T-helper 2 cell treated with Interferon-gamma antibody and Interleukin-4, amounts not matched to agents 5 μg/mL and 100 μg/mL, for 36 hours (primary cell): Measurements from ENCODE around the gene SLX9.

ENCODE experiments used
- DNase-seq: peaks from one replicate; pipeline ENCODE4 v3.0.0; 2021; ENCODE audit warnings: low spot score
- H3K27ac Mint-ChIP-seq: one replicate; pipeline ENCODE4 v1.8.0; 2021; ENCODE audit warnings: mild to moderate bottlenecking, mixed read lengths
- H3K27me3 Mint-ChIP-seq: one replicate; pipeline ENCODE4 v1.8.0; 2021; ENCODE audit warnings: low read depth, mixed read lengths
- H3K36me3 Mint-ChIP-seq: one replicate; pipeline ENCODE4 v1.8.0; 2021; ENCODE audit warnings: low read depth, mixed read lengths
- H3K4me1 Mint-ChIP-seq: one replicate; pipeline ENCODE4 v1.8.0; 2021; ENCODE audit warnings: low read depth, mixed read lengths
- H3K4me3 Mint-ChIP-seq: one replicate; pipeline ENCODE4 v1.8.0; 2022; ENCODE audit warnings: mild to moderate bottlenecking, moderate library complexity, mixed read lengths
- H3K9me3 Mint-ChIP-seq: one replicate; pipeline ENCODE4 v1.8.0; 2021; ENCODE audit warnings: mixed read lengths

SLX9 gene

DNA sequence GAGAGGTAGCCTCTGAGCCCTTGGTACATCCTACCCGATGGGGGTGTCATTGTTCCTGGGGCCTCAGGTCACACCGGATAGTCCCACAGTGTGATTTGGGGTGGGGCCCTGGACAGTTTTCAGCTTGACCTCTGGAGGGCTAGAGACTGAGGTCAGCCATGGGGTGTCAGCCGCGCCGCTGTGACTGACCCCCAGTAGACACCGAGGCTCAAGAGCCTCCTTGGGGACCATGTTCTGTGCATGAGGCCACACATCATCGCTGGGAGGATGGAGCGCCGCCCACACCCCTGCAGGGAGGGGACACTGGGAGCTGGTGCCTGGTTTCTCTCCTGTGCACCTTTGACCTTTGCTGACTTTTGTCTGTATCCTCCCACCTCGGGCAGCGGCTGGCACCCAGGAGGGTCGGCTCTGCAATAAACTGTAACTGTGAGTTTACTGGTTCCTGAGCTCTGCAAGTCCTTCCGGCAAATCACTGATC, 41.8 kb upstream of the SLX9 start:
- Mint-ChIP-seq H3K27ac (no peak overlapping the region), H3K36me3 (peaks cover 46% of the 10 kb centered on the region), H3K9me3 (no peaks in the 10 kb centered on the region), H3K4me1 (peaks cover 11% of the 10 kb centered on the region), H3K4me3 (no peak overlapping the region), H3K27me3 (no peaks in the 10 kb centered on the region)
- no peak for DNase-seq

GRCh38 chr21:44898851-44899767, 40.7 kb upstream of the SLX9 start:
- Mint-ChIP-seq H3K4me1 (peaks cover 7% of the 10 kb centered on the region), H3K4me3 (no peak overlapping the region), H3K9me3 (no peaks in the 10 kb centered on the region), H3K36me3 (peaks cover 50% of the 10 kb centered on the region), H3K27ac (no peak overlapping the region), H3K27me3 (no peaks in the 10 kb centered on the region)
- no peak for DNase-seq

DNA sequence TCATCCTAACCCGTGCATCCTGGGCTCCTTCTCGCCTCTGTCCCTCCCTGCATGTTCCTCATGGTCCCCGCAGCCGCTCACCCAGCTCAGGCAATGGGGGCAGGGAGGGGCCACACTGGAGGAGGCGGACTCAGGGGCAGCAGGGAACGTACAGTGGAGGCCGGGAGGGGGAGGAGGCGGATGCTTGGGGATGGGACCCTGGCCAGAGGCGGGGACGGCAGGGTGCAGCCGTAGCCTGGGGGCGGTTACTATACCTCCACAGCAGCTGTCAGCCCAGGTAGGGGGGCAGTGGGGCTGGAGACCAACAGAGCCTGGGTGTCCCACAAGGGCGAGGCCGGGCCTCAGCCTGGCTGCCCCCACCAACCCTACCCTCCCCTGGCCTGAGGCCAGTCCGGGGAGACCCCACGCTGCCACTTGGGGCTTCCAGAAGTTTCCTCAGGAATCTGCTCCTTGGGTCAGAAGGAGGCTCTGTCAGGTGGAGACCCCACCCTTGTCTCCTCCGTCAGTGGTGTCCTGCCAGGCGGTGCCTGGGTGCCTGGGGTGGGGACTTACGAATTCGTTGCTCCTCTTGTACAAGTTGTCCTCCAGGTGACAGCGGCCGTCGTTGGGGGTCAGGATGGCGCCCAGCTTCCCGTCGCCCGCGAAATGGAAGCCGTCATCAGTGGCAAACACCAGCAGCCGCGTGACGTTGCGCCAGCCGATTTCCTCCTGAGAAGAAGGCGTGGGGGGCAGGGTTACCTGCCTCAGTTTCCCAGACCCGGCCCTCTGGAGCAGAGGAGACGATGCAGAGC, 39.9 kb upstream of the SLX9 start:
- no peak overlapping the region for H3K27ac Mint-ChIP-seq
- peaks cover 57% of the 10 kb centered on the region for H3K36me3 Mint-ChIP-seq
- peaks cover 10% of the 10 kb centered on the region for H3K4me1 Mint-ChIP-seq
- no peaks in the 10 kb centered on the region for H3K9me3 Mint-ChIP-seq
- H3K4me3 Mint-ChIP-seq, result no peak overlapping the region
- H3K27me3 Mint-ChIP-seq, result no peaks in the 10 kb centered on the region
- DNase-seq, result no peak

DNA sequence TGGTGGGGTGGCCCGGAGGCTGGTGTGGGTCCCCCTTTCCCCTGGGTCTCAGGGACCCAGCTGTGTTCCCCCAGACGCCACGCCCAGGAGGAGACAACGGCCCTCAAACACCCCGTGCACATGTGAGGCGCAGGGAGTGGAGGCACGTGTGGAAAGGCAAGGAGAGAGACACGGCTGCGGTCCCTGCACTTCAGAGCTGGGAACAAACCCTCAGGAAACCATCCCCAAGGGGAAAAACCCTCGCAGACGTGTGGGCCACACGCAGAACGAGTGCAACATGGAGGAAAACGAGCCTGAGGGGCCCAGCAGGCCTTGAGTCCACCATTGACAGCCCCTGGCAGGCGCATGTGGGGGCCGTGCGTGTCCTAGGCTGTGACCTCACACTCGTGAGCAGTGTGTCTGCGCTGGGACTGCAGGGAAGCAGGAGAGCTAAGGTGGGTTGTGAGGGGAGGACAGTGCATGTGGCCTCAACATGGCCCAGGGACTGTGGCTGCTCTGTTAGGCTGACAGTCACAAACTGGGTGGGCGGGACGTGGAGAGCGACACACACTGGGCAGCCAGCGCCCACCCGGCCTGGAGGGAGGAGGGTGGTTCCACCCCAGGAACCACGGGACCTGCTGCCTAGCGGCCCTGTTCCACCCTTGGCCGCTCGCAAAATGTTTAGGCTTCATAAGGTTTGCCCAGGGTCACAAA, 39.1 kb upstream of the SLX9 start:
- Mint-ChIP-seq H3K4me1 (peaks cover 10% of the 10 kb centered on the region), H3K27ac (no peak overlapping the region), H3K36me3 (peaks cover 57% of the 10 kb centered on the region)

GRCh38 chr21:44901391-44902074, 38.3 kb upstream of the SLX9 start:
- H3K4me1 Mint-ChIP-seq, result peaks cover 10% of the 10 kb centered on the region
- H3K4me3 Mint-ChIP-seq, result no peak overlapping the region
- no peak overlapping the region for H3K27ac Mint-ChIP-seq
- H3K9me3 Mint-ChIP-seq, result no peaks in the 10 kb centered on the region
- no peak for DNase-seq
- no peaks in the 10 kb centered on the region for H3K27me3 Mint-ChIP-seq
- H3K36me3 Mint-ChIP-seq, result peaks cover 57% of the 10 kb centered on the region

More for the DNA sequence above, 39.1 kb upstream of the SLX9 start:
- no peak for DNase-seq
- no peak overlapping the region for H3K4me3 Mint-ChIP-seq
- no peaks in the 10 kb centered on the region for H3K9me3 Mint-ChIP-seq
- no peaks in the 10 kb centered on the region for H3K27me3 Mint-ChIP-seq

DNA sequence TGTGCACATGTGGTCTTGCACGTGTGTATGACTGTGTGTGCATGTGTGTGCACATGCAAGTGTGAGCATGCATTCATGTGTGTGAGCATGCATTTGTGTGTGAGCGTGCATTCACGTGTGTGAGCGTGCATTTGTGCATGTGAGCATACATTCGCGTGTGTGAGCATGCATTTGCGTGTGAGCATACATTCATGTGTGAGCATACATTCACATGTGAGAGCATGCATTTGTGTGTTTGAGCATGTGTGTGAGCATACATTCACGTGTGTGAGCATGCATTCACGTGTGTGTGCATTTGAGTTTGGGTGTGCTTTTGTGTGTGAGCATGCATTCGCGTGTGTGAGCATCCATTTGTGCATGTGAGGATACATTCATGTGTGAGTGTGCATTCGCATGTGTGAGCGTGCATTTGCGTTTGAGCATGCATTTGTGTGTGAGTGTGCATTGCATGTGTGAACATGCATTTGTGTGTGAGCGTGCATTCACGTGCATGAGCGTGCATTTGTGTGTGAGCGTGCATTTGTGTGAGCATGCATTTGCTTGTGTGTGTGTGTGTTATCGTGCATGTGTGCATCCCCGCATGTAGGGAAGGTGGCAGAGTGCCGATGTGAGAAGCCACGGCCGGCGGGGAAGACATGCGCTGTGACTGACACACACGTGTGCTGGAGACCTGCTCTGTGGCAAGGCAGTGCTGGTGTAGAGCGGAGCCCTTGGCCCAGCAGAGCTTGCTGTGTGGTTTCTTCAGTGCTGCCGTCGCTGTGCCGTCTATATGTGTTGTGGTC, 37.4 kb upstream of the SLX9 start:
- Mint-ChIP-seq H3K4me1 (peaks cover 10% of the 10 kb centered on the region), H3K27ac (no peak overlapping the region), H3K4me3 (no peak overlapping the region), H3K9me3 (no peaks in the 10 kb centered on the region), H3K27me3 (no peaks in the 10 kb centered on the region), H3K36me3 (peaks cover 57% of the 10 kb centered on the region)
- DNase-seq, result no peak

GRCh38 chr21:44903050-44903685, 36.7 kb upstream of the SLX9 start:
- DNase-seq, result no peak
- Mint-ChIP-seq H3K27me3 (no peaks in the 10 kb centered on the region), H3K36me3 (peaks cover 57% of the 10 kb centered on the region), H3K4me3 (no peak overlapping the region), H3K9me3 (no peaks in the 10 kb centered on the region), H3K4me1 (peaks cover 8% of the 10 kb centered on the region), H3K27ac (no peak overlapping the region)

DNA sequence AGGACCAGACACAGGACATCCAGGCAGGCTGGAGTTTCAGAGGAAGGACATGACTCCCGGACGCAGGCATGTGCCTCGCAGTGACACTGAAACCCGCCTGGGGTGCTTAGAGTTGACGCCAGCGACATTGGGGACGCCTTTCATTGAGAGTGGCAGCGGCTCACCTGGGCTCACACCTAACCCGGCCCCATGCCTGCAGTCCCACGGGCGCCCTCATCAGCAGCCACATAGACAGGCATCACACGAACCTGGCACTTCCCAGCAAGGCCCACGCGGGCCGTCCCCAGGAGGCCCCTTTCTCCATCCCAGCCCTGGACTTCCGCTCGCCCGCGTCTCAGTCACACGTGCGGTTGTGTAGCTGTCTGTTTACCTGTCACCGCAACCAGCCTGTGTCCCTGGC, 36.1 kb upstream of the SLX9 start:
- Mint-ChIP-seq H3K27ac (no peak overlapping the region), H3K4me1 (peaks cover 6% of the 10 kb centered on the region), H3K4me3 (no peak overlapping the region), H3K36me3 (peaks cover 55% of the 10 kb centered on the region), H3K9me3 (no peaks in the 10 kb centered on the region), H3K27me3 (no peaks in the 10 kb centered on the region)
- no peak for DNase-seq

DNA sequence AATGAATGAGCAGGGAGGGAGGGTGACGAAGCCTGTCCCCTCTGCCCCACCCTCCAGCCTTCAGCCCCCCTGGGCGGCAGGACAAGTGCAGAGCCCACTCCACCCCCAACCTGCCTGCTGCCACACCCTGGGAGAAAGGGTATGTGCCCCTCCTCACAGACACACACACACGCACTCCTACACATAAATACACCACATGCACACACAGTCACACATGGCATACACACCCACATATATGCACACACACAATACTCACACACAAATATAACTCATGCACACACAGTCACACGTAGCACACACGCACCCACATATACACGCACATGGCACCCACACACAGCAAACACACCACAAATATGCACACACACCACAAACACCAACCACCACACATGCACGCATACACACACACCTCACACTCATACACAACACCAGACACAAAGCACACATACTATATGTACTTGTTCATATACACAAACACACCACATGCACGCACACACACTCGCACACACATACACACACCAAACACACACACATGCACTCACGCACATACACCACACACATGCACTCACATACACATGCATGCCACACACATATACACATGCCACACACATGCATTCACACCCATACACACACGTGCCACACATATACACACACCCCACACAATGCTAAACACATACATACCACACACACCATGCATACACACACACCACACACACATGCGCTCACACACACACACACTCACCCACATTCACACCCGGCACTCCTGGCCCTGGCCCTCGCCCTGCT, 35.5 kb upstream of the SLX9 start:
- peaks cover 8% of the 10 kb centered on the region for H3K4me1 Mint-ChIP-seq
- H3K27me3 Mint-ChIP-seq, result no peaks in the 10 kb centered on the region
- peak overlapping the region; percentile 33 for H3K27ac Mint-ChIP-seq
- no peak for DNase-seq
- no peak overlapping the region for H3K4me3 Mint-ChIP-seq
- H3K36me3 Mint-ChIP-seq, result peaks cover 60% of the 10 kb centered on the region
- H3K9me3 Mint-ChIP-seq, result no peaks in the 10 kb centered on the region

DNA sequence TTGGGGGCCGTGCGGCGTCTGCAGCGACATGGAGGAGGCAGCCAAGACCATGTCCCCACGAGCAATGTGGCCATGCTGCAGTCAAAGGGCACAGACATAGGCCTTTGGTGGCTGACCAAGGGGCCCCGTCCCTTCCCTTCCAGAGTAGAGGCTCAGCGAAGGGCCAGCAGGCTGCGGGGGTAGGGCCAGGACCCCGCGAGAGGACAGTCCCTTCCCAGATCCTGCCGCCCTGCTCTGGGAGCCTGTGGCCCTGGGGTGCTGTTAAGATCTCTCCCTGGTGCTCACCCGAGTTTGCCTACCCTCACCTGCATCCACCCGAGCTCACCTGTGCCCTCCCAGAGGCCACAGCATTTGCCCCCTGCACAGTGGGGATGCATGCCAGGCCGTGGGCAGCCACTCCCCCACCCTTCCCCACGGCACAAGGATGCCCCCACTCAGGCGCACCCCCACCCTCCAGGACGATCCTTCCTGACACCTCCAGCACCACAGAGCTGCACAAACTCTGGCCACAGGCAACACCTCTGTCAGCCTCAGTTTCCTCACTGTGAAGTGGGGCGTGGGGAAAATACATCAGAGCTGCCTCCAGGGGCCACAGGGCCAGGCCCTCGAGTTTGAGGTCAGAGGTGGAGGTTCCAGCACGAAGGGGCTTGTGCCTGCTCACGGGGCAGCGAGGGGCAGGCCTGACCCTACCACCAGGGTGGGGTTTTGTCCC, 34.7 kb upstream of the SLX9 start:
- Mint-ChIP-seq H3K27me3 (no peaks in the 10 kb centered on the region), H3K36me3 (peaks cover 65% of the 10 kb centered on the region), H3K27ac (no peak overlapping the region), H3K4me1 (peaks cover 9% of the 10 kb centered on the region), H3K9me3 (no peaks in the 10 kb centered on the region), H3K4me3 (no peak overlapping the region)
- no peak for DNase-seq

GRCh38 chr21:44905728-44906090, 34.1 kb upstream of the SLX9 start:
- no peak for DNase-seq
- no peak overlapping the region for H3K4me3 Mint-ChIP-seq
- peaks cover 9% of the 10 kb centered on the region for H3K4me1 Mint-ChIP-seq
- no peak overlapping the region for H3K27ac Mint-ChIP-seq
- no peaks in the 10 kb centered on the region for H3K9me3 Mint-ChIP-seq
- H3K27me3 Mint-ChIP-seq, result no peaks in the 10 kb centered on the region
- peaks cover 60% of the 10 kb centered on the region for H3K36me3 Mint-ChIP-seq
